H9 (cell line): ENCODE data around the gene ABCG5. TPM values are rescaled to one million over a fixed set of nuclear protein-coding genes. Genes with fewer than 3 reads are reported as not detected.

Experiments used
- DNase-seq: peaks from one replicate; pipeline ENCODE4 v3.0.0-alpha.2; 2017
- H2AFZ ChIP-seq: one replicate; pipeline ENCODE4 v1.6.1; 2013; ENCODE audit warnings: mild to moderate bottlenecking, low read length, control low read depth, moderate library complexity
- H2AK5ac ChIP-seq: 2 replicates; pipeline ENCODE4 v1.6.1; 2013; ENCODE audit warnings: low read length, control low read depth, mixed read lengths; ENCODE audit not compliant: insufficient read length
- H2BK120ac ChIP-seq: one replicate; pipeline ENCODE4 v1.6.1; 2013; ENCODE audit warnings: low read depth, mild to moderate bottlenecking, low read length, control low read depth, inconsistent platforms; ENCODE audit not compliant: poor library complexity, severe bottlenecking
- H2BK12ac ChIP-seq: 2 replicates; pipeline ENCODE4 v1.6.1; 2013; ENCODE audit warnings: low read length, control low read depth, mixed read lengths, low read depth; ENCODE audit not compliant: insufficient read length
- H2BK15ac ChIP-seq: 2 replicates; pipeline ENCODE4 v1.6.1; 2013; ENCODE audit warnings: low read depth, low read length, control low read depth
- H2BK20ac ChIP-seq: one replicate; pipeline ENCODE4 v1.6.1; 2013; ENCODE audit warnings: low read depth, mild to moderate bottlenecking, low read length, control low read depth, inconsistent platforms; ENCODE audit not compliant: poor library complexity, severe bottlenecking
- H2BK5ac ChIP-seq: 2 replicates; pipeline ENCODE4 v1.6.1; 2013; ENCODE audit warnings: low read length, control low read depth, mixed read lengths; ENCODE audit not compliant: insufficient read length
- H3K14ac ChIP-seq: 2 replicates; pipeline ENCODE4 v1.6.1; 2013; ENCODE audit warnings: low read length, control low read depth; ENCODE audit not compliant: insufficient read depth
- H3K18ac ChIP-seq: 2 replicates; pipeline ENCODE4 v1.6.1; 2013; ENCODE audit warnings: low read depth, mild to moderate bottlenecking, mixed read lengths, low read length, control low read depth; ENCODE audit not compliant: insufficient read length
- H3K23ac ChIP-seq: 2 replicates; pipeline ENCODE4 v1.6.1; 2013; ENCODE audit warnings: low read length, control low read depth, mixed read lengths, low read depth; ENCODE audit not compliant: insufficient read length
- H3K23me2 ChIP-seq: 2 replicates; pipeline ENCODE4 v1.6.1; 2013; ENCODE audit warnings: low read depth, mild to moderate bottlenecking, mixed read lengths, low read length, control low read depth; ENCODE audit not compliant: insufficient read length, poor library complexity, severe bottlenecking
- H3K27ac ChIP-seq: 2 replicates; pipeline ENCODE4 v1.5.1; 2013; ENCODE audit warnings: low read length, control low read depth, mixed read lengths, low read depth; ENCODE audit not compliant: insufficient read length
- H3K27me3 ChIP-seq: 2 replicates; pipeline ENCODE4 v1.6.1; 2013; ENCODE audit warnings: low read length, control low read depth, inconsistent platforms; ENCODE audit not compliant: insufficient read depth
- H3K4ac ChIP-seq: 2 replicates; pipeline ENCODE4 v1.6.1; 2013; ENCODE audit warnings: low read depth, mild to moderate bottlenecking, control low read depth, inconsistent platforms, low read length, moderate library complexity
- H3K4me1 ChIP-seq: 2 replicates; pipeline ENCODE4 v1.6.1; 2013; ENCODE audit warnings: low read length, control low read depth, inconsistent platforms; ENCODE audit not compliant: insufficient read depth
- H3K4me2 ChIP-seq: 2 replicates; pipeline ENCODE4 v1.6.1; 2013; ENCODE audit warnings: low read length, control low read depth, mixed read lengths; ENCODE audit not compliant: insufficient read length, insufficient read depth
- H3K56ac ChIP-seq: 2 replicates; pipeline ENCODE4 v1.6.1; 2013; ENCODE audit warnings: low read depth, mild to moderate bottlenecking, mixed read lengths, low read length, control low read depth; ENCODE audit not compliant: insufficient read length
- H3K79me1 ChIP-seq: 2 replicates; pipeline ENCODE4 v1.6.1; 2013; ENCODE audit warnings: low read depth, mild to moderate bottlenecking, moderate library complexity, low read length, control low read depth, inconsistent platforms; ENCODE audit not compliant: insufficient read depth, poor library complexity, severe bottlenecking
- H3K79me2 ChIP-seq: 2 replicates; pipeline ENCODE4 v1.6.1; 2013; ENCODE audit warnings: low read length, control low read depth, inconsistent platforms; ENCODE audit not compliant: insufficient read depth
- H3K9ac ChIP-seq: 2 replicates; pipeline ENCODE4 v1.6.1; 2013; ENCODE audit warnings: low read length, control low read depth, mixed read lengths; ENCODE audit not compliant: insufficient read length; ENCODE audit errors: extremely low read depth
- H3K9me3 ChIP-seq: one replicate; pipeline ENCODE4 v1.6.1; 2013; ENCODE audit warnings: low read depth, low read length, inconsistent platforms; ENCODE audit not compliant: control insufficient read depth
- H3T11ph ChIP-seq: one replicate; pipeline ENCODE4 v1.6.1; 2013; ENCODE audit warnings: mild to moderate bottlenecking, low read length, control low read depth, inconsistent platforms
- H4K20me1 ChIP-seq: one replicate; pipeline ENCODE4 v1.6.1; 2013; ENCODE audit not compliant: control insufficient read depth, insufficient read length, insufficient read depth
- H4K5ac ChIP-seq: 2 replicates; pipeline ENCODE4 v1.6.1; 2013; ENCODE audit warnings: low read depth, mild to moderate bottlenecking, mixed read lengths, low read length, control low read depth; ENCODE audit not compliant: insufficient read length
- H4K8ac ChIP-seq: replicated peaks from 2 replicates; pipeline ENCODE4 v1.6.1; 2013; ENCODE audit warnings: low read length, control low read depth, mixed read lengths, low read depth; ENCODE audit not compliant: insufficient read length
- H4K91ac ChIP-seq: 2 replicates; pipeline ENCODE4 v1.6.1; 2013; ENCODE audit warnings: low read depth, mild to moderate bottlenecking, moderate library complexity, mixed read lengths, low read length, control low read depth; ENCODE audit not compliant: insufficient read length
- H3K27ac Mint-ChIP-seq, 3 experiments: 2 replicates in 2 of 3; 3 replicates in 1 of 3; pipeline ENCODE4 v1.8.0; 2020 to 2021; ENCODE audit warnings: mixed read lengths in 3 of 3, mild to moderate bottlenecking in 1 of 3, moderate library complexity in 1 of 3
- H3K27me3 Mint-ChIP-seq: 2 replicates; pipeline ENCODE4 v1.8.0; 2021; ENCODE audit warnings: low read depth, mild to moderate bottlenecking, moderate library complexity, mixed read lengths
- H3K36me3 Mint-ChIP-seq, 3 experiments: 2 replicates in 2 of 3; 3 replicates in 1 of 3; pipeline ENCODE4 v1.8.0; 2020 to 2021; ENCODE audit warnings: low read depth in 3 of 3, mixed read lengths in 3 of 3; ENCODE audit not compliant: insufficient read depth in 1 of 3
- H3K4me1 Mint-ChIP-seq, 2 experiments: 2 replicates each; pipeline ENCODE4 v1.8.0; 2020; ENCODE audit warnings: mixed read lengths in 2 of 2
- H3K4me3 Mint-ChIP-seq, 2 experiments: 2 replicates in 1 of 2; 3 replicates in 1 of 2; pipeline ENCODE4 v1.8.0; 2020 to 2021; ENCODE audit warnings: mild to moderate bottlenecking in 2 of 2, mixed read lengths in 2 of 2, moderate library complexity in 1 of 2
- H3K9me3 Mint-ChIP-seq, 2 experiments: 2 replicates in 1 of 2; 3 replicates in 1 of 2; pipeline ENCODE4 v1.8.0; 2020; ENCODE audit warnings: mild to moderate bottlenecking in 2 of 2, mixed read lengths in 2 of 2, moderate library complexity in 1 of 2
- WGBS: extraction: QIAGEN DNeasy Blood & Tissue Kit; methylation state at CpG from one replicate; pipeline ENCODE4 v1.1.7; 2013; ENCODE audit warnings: missing lambda C conversion rate, low lambda C conversion rate, mixed read lengths; ENCODE audit not compliant: insufficient read length; ENCODE audit errors: extremely low coverage; 5-methylcytosine and 5-hydroxymethylcytosine counted together
- total RNA-seq: library from RNA; stranded (reverse); gene quantifications from 2 replicates; pipeline ENCODE4 v1.2.1, GENCODE V29; 2021
- TF ChIP-seq, protein P1 (sequence below): fragments of 200-600 bp; sonication (generic); conservative IDR thresholded peaks from 3 replicates; pipeline ENCODE4 v1.8.0; 2021; ENCODE audit warnings: antibody characterized with exemption, mild to moderate bottlenecking

ABCG5 gene
- total RNA-seq, 1 experiment from 2014 or later: not detected

- Histone ChIP-seq H4K91ac (no peak overlapping the region), H2BK120ac (no peak overlapping the region), H3K79me2 (no peaks in the 10 kb centered on the region), H4K8ac (no peak overlapping the region), H2BK5ac (no peak overlapping the region), H3K4ac (no peak overlapping the region), H2BK20ac (no peak overlapping the region), H3K27me3 (no peaks in the 10 kb centered on the region), H3K23ac (no peak overlapping the region), H3K4me2 (no peak overlapping the region), H2BK15ac (no peak overlapping the region), H3K27ac (no peak overlapping the region), H3K56ac (no peak overlapping the region), H4K20me1 (no peaks in the 10 kb centered on the region), H2AK5ac (no peak overlapping the region), H3T11ph (no peak overlapping the region), H4K5ac (no peak overlapping the region), H3K18ac (no peak overlapping the region), H2BK12ac (no peak overlapping the region), H3K9ac (no peak overlapping the region), H3K9me3 (no peaks in the 10 kb centered on the region), H3K79me1 (no peaks in the 10 kb centered on the region), H2AFZ (no peak overlapping the region), H3K14ac (no peak overlapping the region), H3K23me2 (no peaks in the 10 kb centered on the region), H3K4me1 (no peaks in the 10 kb centered on the region)
- H3K36me3 Mint-ChIP-seq: no peaks in the 10 kb centered on the region
- H3K9me3 Mint-ChIP-seq: no peaks in the 10 kb centered on the region
- no peaks in the 10 kb centered on the region for H3K27me3 Mint-ChIP-seq
- TF ChIP-seq, protein P1, sequence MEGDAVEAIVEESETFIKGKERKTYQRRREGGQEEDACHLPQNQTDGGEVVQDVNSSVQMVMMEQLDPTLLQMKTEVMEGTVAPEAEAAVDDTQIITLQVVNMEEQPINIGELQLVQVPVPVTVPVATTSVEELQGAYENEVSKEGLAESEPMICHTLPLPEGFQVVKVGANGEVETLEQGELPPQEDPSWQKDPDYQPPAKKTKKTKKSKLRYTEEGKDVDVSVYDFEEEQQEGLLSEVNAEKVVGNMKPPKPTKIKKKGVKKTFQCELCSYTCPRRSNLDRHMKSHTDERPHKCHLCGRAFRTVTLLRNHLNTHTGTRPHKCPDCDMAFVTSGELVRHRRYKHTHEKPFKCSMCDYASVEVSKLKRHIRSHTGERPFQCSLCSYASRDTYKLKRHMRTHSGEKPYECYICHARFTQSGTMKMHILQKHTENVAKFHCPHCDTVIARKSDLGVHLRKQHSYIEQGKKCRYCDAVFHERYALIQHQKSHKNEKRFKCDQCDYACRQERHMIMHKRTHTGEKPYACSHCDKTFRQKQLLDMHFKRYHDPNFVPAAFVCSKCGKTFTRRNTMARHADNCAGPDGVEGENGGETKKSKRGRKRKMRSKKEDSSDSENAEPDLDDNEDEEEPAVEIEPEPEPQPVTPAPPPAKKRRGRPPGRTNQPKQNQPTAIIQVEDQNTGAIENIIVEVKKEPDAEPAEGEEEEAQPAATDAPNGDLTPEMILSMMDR: no peak
- no peak overlapping the region for H3K27ac Mint-ChIP-seq
- WGBS: no CpG with 5 or more reads among the region's 2 CpGs
- no peak for DNase-seq
- H3K4me1 Mint-ChIP-seq: 0 out of 4 replicates have a peak, but pooled peaks cover 0 to 2% of the 10 kb centered on the region in 2 experiments
- no peak overlapping the region for H3K4me3 Mint-ChIP-seq
These were observed 28.2 kb downstream of the ABCG5 start for GRCh38 chr2:43810452-43810851.
